Colonic mucosa (tissue), 4 donors: ENCODE data around the gene NALCN. TPM values are rescaled to one million over a fixed set of nuclear protein-coding genes. Genes with fewer than 3 reads are reported as not detected.

Experiments
- DNase-seq: peaks from one replicate; pipeline ENCODE4 v3.0.0-alpha.2; 2020
- H3K27ac ChIP-seq: fragments of 200-600 bp; one replicate; pipeline ENCODE4 v1.8.0; 2021
- H3K27me3 ChIP-seq: fragments of 200-600 bp; one replicate; pipeline ENCODE4 v1.8.0; 2021
- H3K36me3 ChIP-seq: fragments of 200-600 bp; one replicate; pipeline ENCODE4 v1.8.0; 2021
- H3K4me1 ChIP-seq: fragments of 200-600 bp; one replicate; pipeline ENCODE4 v1.8.0; 2021; ENCODE audit warnings: mild to moderate bottlenecking
- H3K4me3 ChIP-seq: fragments of 200-600 bp; one replicate; pipeline ENCODE4 v1.8.0; 2021
- H3K9ac ChIP-seq, 2 donors: one replicate each; pipeline ENCODE4 v1.7.0; 2013; ENCODE audit warnings: control low read depth in 2 of 2, low read depth in 2 of 2, low read length in 2 of 2
- H3K9me3 ChIP-seq: fragments of 200-600 bp; one replicate; pipeline ENCODE4 v1.8.0; 2021
- intact Hi-C: fragments of 100-400 bp; cut with DNase I; formaldehyde crosslinking; loops from one replicate; pipeline ENCODE4 v1.14.1; 2022
- total RNA-seq, 2 donors: library from RNA; stranded (reverse); fragmentation: NEBNext Ultra II Directional in 1 of 2; extraction: Animal tissue kit (Norgen Biotek cat#: 25700) in 1 of 2; gene quantifications; one replicate each; pipeline ENCODE4 v1.2.1, GENCODE V29; 2021
- TF ChIP-seq, protein P1 (sequence below): fragments of 200-600 bp; IDR thresholded peaks from one replicate; pipeline ENCODE4 v1.8.0; 2022; ENCODE audit warnings: antibody characterized with exemption, mild to moderate bottlenecking
- donor health status: healthy.
- donor health status: DM: no; HTN: no; CAD: no.
- donor health status: DM: no; HTN: no; CAD: no.

NALCN gene
- total RNA-seq, 2 donors from 2014 or later = 0.22 to 0.27 TPM

GRCh38 chr13:101258071-101258470 is 158.2 kb downstream of the NALCN start:
- no peak overlapping the region for H3K9ac ChIP-seq
- no peaks in the 10 kb centered on the region for H3K9me3 ChIP-seq
- no peaks in the 10 kb centered on the region for H3K27me3 ChIP-seq
- DNase-seq = no peak
- TF ChIP-seq, protein P1, sequence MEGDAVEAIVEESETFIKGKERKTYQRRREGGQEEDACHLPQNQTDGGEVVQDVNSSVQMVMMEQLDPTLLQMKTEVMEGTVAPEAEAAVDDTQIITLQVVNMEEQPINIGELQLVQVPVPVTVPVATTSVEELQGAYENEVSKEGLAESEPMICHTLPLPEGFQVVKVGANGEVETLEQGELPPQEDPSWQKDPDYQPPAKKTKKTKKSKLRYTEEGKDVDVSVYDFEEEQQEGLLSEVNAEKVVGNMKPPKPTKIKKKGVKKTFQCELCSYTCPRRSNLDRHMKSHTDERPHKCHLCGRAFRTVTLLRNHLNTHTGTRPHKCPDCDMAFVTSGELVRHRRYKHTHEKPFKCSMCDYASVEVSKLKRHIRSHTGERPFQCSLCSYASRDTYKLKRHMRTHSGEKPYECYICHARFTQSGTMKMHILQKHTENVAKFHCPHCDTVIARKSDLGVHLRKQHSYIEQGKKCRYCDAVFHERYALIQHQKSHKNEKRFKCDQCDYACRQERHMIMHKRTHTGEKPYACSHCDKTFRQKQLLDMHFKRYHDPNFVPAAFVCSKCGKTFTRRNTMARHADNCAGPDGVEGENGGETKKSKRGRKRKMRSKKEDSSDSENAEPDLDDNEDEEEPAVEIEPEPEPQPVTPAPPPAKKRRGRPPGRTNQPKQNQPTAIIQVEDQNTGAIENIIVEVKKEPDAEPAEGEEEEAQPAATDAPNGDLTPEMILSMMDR = no peak
- no peaks in the 10 kb centered on the region for H3K4me1 ChIP-seq
- no peak overlapping the region for H3K4me3 ChIP-seq
- no peaks in the 10 kb centered on the region for H3K36me3 ChIP-seq
- intact Hi-C loops = no loop called here
- H3K27ac ChIP-seq = no peak overlapping the region

DNA sequence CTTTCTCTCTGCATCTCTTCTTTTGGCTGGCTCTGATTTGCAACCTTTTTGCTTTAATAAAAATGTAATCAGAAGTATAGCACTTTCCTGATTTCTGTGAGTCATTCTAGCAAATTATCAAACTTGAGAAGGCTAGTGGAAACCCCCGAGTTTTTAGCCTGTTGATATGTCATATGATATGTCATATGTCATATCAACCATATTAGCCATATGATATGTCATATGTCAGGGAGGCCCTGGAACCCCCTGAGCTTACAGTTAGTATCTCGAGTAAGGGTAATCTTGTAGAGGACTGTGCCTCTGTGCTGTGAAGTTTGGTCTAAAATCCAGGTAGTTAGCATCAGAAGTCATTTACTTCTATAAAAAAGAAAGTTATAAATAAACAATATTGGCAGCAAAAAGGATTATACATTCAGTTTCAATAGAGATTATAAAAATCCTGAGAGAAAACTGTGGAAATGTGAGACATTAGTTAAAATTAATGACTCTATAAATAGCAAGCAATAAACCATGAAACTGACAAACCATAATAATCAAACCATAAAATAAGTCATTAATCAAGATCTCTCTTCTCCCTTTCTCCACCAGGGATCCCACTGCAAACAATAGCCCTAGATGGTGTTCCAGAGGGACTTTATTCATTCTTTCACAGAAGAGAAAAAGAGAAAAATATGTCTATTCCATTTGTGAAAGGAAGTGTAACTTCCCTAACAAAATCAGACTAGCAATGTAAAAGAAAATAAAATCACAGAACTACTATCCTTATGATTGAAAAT is 167.4 kb downstream of the NALCN start:
- H3K9me3 ChIP-seq = no peaks in the 10 kb centered on the region
- DNase-seq = no peak
- intact Hi-C loops = no loop called here
- TF ChIP-seq, protein P1 = no peak
- no peaks in the 10 kb centered on the region for H3K4me1 ChIP-seq
- no peaks in the 10 kb centered on the region for H3K27me3 ChIP-seq
- H3K4me3 ChIP-seq = no peak overlapping the region
- H3K36me3 ChIP-seq = no peaks in the 10 kb centered on the region
- H3K9ac ChIP-seq = no peak overlapping the region
- H3K27ac ChIP-seq = no peak overlapping the region

DNA sequence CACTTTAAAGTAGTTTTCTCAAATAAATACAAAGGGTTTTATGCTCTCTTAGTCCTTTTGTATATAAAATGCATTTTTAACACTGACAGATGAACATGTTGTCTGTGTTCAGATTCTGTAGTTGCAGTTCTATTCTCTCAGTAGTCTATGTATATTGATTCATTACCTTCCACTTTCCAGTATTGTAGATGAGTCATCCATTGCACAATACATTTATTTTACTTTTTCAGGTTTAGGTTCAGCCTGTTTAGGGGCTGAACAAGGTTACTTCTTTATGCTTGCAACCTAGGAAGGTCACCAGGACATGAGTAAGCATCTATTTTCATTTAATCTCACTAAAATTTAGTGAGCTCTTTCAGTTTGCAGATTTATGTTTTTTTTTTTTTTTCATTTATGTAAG is 173.6 kb downstream of the NALCN start:
- intact Hi-C loops = no loop called here

DNA sequence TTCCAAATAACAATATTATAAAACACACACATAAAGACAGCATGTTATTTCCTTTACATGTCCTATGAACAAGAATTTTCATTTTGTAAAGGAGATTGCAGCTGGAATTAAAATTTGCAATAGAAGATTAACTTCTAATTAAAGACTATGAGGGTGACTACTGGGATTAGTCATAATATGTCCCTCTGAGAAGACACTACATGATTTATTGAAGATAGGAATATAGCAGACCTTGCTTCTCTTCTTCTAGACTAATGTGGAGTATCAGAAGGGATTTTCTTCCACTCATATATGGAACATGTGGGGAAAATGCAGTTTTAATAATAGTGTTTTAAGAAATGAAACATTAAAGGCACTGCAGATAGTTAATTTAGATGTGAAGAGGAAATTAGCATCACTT is 177.8 kb downstream of the NALCN start:
- no peak overlapping the region for H3K27ac ChIP-seq
- H3K4me3 ChIP-seq = no peak overlapping the region
- no peaks in the 10 kb centered on the region for H3K36me3 ChIP-seq
- no peaks in the 10 kb centered on the region for H3K4me1 ChIP-seq
- H3K27me3 ChIP-seq = no peaks in the 10 kb centered on the region
- intact Hi-C loops = no loop called here
- no peaks in the 10 kb centered on the region for H3K9me3 ChIP-seq
- no peak overlapping the region for H3K9ac ChIP-seq
- TF ChIP-seq, protein P1 = no peak
- DNase-seq = no peak

More for the DNA sequence above, 173.6 kb downstream of the NALCN start:
- no peaks in the 10 kb centered on the region for H3K27me3 ChIP-seq
- TF ChIP-seq, protein P1 = no peak
- no peak overlapping the region for H3K4me3 ChIP-seq
- H3K9me3 ChIP-seq = no peaks in the 10 kb centered on the region
- H3K9ac ChIP-seq = no peak overlapping the region
- no peak overlapping the region for H3K27ac ChIP-seq
- no peaks in the 10 kb centered on the region for H3K4me1 ChIP-seq
- H3K36me3 ChIP-seq = no peaks in the 10 kb centered on the region
- DNase-seq = no peak

DNA sequence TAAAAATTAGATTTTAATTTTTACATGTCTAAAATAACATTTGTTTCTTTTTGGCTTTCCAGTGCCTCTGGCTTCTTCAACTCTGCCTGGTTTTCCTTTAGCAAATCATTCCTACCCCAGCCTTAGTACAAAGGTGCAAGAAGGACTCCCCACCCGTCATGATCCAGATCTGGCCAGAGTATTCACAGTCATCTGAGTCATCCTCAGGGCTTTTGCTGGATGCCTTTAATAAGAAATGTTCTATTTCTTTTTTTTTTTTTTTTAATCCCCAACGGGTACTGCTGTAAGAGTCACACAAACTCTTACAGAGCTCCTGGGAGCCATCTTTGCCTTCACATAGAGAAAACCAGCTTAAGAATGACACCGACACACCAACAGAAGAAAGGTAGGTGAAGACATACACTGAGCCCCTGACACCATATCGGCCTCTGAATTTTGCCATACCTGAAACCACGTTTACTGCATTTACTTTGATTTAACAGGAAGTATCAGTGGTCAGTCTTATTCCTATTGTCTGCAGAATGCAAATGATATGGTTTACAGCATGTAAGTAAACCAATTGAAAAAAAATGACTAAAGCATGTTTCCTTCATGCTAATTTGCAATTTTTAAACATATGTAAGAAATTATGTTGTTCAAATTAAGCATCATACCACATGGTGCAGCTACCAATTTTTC is 184.4 kb downstream of the NALCN start:
- no peaks in the 10 kb centered on the region for H3K27me3 ChIP-seq
- H3K36me3 ChIP-seq = no peaks in the 10 kb centered on the region
- no peak overlapping the region for H3K4me3 ChIP-seq
- no peak for DNase-seq
- no peak overlapping the region for H3K9ac ChIP-seq
- H3K27ac ChIP-seq = no peak overlapping the region
- H3K4me1 ChIP-seq = no peaks in the 10 kb centered on the region
- no peaks in the 10 kb centered on the region for H3K9me3 ChIP-seq
- intact Hi-C loops = no loop called here
- TF ChIP-seq, protein P1 = no peak
